Activated CD4-positive, alpha-beta T cell treated with anti-CD3 and anti-CD28 coated beads, Interleukin-2, amount 50 U/mL, for 48 hours (primary cell): ENCODE results near the gene RPS6KC1.
"Not testable (repeated sequence)": the region's sequence is repeated elsewhere in the genome, so short reads cannot be mapped to it uniquely, and the experiment has no call there.

Source experiments
- DNase-seq, 2 experiments: peaks; one replicate each; pipeline ENCODE4 v3.0.0-alpha.2; 2020

RPS6KC1 gene

DNA sequence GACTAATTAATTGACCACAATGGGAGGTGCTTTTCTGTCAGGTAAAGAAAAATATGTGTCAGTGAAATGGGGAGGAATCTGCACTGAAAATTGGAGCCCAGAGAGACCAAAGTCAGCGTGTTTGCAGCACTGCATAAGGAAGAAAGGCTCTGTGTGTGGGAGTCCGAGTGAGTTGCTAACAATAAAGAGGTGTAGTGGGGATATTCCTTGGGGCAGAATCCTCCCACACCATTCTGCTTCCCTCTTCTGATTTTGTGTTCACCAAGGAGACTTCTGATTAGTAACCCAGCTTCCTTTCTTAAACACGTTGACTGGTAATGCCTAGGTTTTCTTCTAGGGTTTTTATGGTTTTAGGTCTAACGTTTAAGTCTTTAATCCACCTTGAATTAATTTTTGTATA lies 240.5 kb downstream of the RPS6KC1 start:
- no peak for DNase-seq

- DNase-seq = no peak
These were observed 241.6 kb downstream of the RPS6KC1 start for GRCh38 chr1:213292614-213293013.

DNA sequence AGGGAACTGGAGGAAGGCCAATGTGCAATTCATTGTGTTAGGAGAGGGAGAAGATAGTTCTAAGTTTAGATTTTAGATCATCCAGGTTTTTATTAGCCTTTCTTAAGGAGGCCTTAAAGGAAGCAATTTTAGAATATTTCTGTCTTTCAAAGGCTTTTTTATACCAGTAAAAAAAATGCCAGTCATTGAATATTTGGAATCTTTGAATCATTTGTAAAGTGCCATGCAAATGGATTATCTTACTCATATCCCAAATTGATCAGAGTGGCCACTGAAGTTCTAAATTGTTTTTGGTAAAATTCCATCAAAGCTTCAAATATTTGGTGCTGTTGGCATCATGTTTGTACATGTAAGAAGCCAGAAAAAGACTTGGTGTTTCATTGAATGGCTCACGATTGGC lies 244.8 kb downstream of the RPS6KC1 start:
- DNase-seq = no peak

GRCh38 chr1:213296558-213296957 lies 245.5 kb downstream of the RPS6KC1 start:
- no peak for DNase-seq

DNA sequence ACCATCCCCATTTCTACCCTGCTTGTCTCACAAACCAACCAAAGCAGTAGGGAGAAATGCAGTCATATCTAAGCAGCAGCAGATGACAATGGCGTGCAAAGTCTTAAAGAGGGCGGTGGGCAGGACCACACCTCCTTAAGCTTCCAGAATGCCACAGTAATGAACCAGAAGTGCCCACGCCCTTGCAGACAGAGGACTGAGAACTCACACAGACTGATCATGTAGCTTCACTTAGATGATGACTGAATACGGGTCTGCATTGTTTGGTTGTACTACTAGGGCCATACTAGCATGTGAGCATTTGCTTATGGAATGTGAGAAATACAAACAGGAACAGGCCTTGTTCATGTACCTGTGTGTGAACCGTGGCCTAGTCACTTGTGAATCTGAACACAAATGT lies 246.0 kb downstream of the RPS6KC1 start:
- no peak for DNase-seq

- DNase-seq = no peak
These were observed 249.4 kb downstream of the RPS6KC1 start for GRCh38 chr1:213300433-213300832.

GRCh38 chr1:213301524-213301923 lies 250.5 kb downstream of the RPS6KC1 start:
- DNase-seq = not testable (repeated sequence)

- DNase-seq = no peak
These were observed 252.2 kb downstream of the RPS6KC1 start for GRCh38 chr1:213303286-213303685.

DNA sequence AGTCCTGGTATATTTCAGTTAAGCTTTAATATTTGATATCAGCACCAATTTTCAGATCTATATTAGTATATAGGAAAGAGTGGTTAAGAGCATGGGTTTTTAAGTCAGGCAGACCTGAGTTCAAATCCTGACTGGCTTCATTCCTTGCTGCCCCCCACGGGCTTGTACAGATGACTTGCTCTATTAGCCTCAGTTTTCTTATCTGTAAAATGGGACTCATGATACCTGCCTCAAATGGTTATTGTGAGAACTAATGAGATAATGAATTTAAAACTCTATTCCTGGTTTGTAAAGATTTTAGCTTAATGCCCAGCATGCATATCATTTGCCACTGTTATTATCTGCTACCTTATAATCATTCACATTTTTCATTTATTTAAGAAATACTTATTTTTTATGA lies 264.5 kb downstream of the RPS6KC1 start:
- DNase-seq = no peak

- not testable (repeated sequence) for DNase-seq
These were observed 267.4 kb downstream of the RPS6KC1 start for GRCh38 chr1:213318458-213318857.

DNA sequence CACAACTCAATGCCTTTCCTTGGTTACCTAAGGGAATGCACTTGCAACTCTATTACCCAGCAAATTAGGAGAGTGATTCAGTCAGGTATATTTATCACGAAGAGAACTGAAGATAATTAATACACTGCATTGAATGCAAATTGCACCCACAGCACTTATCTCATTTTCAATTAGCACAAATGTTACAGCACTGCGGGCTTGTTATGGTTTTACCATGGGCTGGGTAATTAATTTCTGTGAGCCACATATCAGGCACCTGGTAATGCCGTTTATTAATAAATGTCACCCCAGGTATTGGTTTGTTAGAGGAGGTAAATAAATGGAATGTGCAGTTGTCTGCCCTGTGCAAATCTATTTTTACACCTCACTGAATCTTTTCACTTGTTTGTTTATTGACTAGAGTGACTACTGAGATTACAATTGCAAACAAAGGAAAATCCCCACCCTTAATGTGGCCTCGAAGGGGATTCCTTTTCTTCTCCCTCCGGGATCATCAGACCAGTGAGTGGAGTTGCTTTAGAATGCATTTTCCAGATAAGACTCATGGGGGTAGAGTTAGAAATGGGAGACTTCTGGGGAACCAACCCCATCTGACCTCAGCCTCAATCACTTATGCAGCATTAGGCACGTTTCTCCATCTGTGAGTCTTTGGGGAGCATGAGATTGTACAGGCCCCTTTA lies 269.3 kb downstream of the RPS6KC1 start:
- DNase-seq = no peak
